HG02840 (cell line): ENCODE data around the gene WDFY4.
"Not testable (repeated sequence)": the region's sequence is repeated elsewhere in the genome, so short reads cannot be mapped to it uniquely, and the experiment has no call there.

Experiments
- ATAC-seq: cut with Tn5 transposase; IDR thresholded peaks from one replicate; pipeline ENCODE4 v1.9.1; 2021; ENCODE audit warnings: mild to moderate bottlenecking, moderate library complexity, moderate number of reproducible peaks; ENCODE audit not compliant: unreplicated experiment, low FRiP score

The WDFY4 gene

GRCh38 chr10:48684792-48685623 is at the start of gene WDFY4:
TSS of gene WDFY4 (plus strand) at chr10:48684873. CDS start at chr10:48709733, 24,860 bp downstream.
- peak; percentile 61 for ATAC-seq

DNA sequence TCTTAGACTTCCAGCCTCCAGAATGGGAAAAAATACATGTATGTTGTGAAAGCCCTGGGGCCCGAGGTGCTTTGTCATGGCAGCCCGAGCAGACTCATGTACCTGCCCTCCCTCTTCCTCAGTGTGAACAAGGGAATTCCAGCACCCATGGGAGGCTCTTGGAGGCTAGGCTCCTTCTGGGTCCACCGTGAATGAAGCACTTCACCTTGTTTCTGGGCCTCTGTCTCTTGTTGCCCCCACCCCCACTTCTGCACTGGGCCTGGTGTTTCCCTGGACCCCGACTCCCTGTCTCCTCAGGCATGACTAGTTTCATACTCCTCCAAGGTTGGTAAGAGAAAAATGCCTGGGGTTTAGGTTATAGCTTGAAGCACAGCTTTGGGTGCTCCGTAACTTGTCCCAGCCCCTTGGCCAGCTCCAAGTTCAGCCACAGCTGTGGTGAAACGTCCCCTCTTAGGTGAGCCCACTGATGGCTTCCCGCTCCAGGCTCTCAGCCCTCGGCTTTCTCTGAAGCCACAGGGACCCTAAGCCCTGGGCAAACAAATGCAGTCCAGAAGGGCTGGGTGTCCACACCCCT is 49.6 kb upstream of the WDFY4 start:
- no peak for ATAC-seq

DNA sequence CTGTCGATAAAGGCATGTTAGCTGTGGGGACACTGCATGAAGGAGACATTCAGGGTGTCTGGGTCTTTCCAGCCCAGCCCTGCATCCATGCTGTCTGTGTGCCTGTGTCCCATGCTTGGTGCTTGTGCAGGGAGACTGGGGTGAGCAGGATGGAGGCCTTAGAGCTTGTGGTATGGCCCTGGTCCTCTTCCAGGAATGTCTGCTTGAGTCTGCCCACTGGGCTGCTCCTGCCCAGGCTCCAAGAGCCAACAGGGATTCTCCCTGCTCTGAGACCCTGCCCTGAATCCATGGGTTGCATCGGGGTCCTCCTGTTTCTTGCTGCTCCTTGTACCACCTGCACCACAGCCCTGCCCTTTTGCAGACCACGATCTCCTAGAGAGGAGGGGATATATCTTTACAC is 48.4 kb upstream of the WDFY4 start:
- ATAC-seq: no peak

- no peak for ATAC-seq
These were observed 47.8 kb upstream of the WDFY4 start for GRCh38 chr10:48636901-48637300.

DNA sequence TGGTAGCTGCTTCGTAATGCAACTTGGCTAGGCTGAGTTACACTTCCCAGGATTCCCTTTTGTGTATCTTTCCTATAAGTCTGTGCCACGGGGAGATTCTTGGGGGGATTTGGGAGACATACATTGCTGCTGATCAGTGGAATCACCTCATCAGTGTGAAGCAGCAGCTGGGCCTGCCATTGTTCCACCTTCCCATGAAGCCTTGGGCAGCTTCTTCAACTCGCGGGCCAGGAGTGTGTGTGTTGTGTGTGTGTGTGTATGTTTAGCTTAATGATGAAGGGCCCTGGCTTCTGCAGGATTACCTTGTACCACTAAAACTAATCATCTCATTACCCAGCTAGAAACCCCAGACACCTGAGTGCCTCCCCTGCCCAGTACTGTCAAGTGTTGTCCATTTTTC is 46.5 kb upstream of the WDFY4 start:
- no peak for ATAC-seq

DNA sequence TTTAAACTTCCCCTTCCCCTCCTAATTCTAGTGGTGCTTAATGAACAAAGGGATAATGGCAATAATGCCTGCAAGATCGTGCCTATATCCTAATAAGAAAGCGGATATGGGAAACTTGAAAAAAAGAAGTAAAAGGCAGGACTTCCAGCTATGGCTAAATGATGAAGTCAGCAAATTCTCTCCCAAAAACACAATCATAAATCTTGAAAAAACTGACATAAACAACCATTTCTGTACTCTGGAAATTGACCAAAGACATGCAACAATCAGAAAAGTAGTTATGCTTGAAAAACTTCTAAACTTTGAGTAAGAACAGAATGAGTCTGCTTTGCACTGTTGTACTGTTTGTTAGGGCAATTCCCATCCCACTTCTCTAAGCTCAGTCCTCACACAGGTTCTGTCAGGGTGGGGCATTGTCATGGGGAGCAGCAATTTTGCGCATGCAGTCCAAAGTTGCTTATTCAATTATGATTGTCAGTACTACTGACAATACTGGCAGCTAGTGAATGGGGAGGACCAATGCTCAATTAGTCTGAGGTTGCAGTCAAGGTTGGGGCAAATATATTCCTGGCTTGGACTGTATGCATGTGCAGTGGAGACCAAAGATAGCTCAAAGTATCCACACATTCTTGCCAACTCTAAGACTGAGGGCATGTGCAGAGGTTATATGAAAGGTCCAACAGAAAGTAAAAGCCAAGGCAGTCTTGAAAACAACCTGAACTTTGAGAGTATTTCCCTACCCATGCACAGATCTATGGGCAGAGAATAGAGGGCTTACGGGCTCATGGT is 45.7 kb upstream of the WDFY4 start:
- no peak for ATAC-seq

DNA sequence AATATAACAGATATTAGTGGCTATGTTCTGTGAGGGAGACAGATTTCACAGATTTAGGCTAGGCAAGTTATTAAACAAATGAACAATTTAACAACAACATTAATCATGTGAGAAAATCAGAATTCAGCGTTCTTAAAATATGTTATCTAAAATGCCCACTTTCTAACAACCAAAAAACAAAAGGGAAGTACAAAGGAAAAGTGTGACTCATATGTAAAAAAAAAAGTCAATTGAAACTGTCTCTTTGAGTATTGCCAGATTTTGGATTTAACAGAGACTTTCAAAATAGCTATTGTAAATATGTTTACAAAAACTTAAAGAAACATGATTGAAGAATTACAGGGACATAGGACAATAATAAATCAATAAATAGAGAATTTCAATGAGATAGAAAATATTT is 45.0 kb upstream of the WDFY4 start:
- no peak for ATAC-seq

DNA sequence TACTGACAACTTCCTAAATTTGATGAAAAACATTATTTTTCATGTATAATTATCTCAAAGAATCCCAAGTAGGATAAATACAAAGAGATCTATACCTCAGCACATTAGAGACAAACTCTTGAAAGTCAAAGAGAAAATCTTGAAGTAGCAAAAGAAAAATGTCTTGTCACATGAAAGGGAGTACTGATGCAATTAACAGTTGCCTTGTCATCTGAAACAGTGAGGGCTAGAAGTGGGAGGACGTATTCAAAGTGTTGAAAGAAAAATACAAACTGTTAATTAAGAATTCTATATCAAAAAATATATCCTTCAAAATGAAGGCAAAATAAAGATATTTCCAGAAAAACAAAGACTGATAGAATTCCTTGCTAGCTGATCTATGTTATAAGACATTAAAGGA is 44.3 kb upstream of the WDFY4 start:
- ATAC-seq: no peak

DNA sequence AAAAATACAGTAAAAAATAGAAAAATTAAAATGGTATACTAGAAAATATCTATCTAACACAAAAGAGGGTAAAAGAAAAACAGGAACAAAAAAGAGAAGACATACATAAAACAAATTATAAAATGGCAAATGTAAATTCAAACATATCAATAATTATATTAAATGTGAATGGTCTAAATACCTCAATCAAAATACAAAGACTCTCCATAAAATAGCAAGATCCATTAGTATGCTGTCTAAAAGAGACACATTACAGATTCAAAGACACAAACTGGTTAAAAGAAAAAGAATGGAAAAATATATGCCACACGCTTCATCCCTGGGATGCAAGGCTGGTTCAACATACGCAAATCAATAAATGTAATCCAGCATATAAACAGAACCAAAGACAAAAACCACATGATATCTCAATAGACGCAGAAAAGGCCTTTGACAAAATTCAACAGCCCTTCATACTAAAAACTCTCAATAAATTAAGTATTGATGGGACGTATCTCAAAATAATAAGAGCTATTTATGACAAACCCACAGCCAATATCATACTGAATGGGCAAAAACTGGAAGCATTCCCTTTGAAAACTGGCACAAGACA is 43.5 kb upstream of the WDFY4 start:
- not testable (repeated sequence) for ATAC-seq

- ATAC-seq: no peak
These were observed 39.1 kb upstream of the WDFY4 start for GRCh38 chr10:48645600-48645999.

- not testable (repeated sequence) for ATAC-seq
These were observed 37.6 kb upstream of the WDFY4 start for GRCh38 chr10:48647073-48647472.

GRCh38 chr10:48648172-48648942 is 36.3 kb upstream of the WDFY4 start:
- ATAC-seq: no peak

- ATAC-seq: no peak
These were observed 35.2 kb upstream of the WDFY4 start for GRCh38 chr10:48649349-48649944.

GRCh38 chr10:48651293-48651692 is 33.4 kb upstream of the WDFY4 start:
- no peak for ATAC-seq

DNA sequence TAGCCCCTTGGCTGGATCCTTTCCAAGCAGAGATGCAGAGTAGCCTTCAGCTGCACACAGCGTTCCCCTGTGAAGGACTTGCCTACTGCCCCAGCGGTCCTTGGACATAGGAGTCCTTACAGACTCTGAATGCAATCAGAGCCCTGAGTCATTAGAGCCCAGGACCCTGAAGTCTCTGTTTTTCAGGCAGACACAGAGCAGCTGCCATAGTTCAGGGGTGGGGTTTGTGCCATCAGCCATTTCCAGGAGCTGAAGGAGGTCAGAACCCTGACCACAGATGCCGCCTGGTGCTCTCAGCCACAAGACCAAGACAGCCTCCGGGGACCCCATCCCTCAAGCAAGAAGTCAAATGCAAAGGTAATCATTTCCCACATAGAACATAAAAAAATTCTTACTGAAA is 32.8 kb upstream of the WDFY4 start:
- no peak for ATAC-seq

DNA sequence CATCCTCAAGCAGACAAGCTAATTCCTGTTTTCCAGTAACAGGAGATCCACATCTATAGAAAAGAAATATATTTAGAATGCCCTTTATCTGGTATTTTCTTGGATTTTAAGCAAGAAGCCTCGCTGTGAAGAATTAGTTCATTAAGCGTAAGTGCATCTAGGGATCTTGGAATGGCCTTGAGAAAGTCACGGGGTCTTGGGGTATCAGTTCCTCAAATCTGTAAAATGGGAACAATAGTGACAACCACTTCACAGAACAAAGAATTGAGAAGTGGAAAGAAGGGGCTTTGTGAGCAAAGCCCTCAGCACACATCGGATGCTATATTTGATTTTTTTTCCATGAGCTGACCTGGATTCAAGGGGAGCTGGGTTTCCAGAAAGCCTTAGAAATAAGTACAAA is 32.3 kb upstream of the WDFY4 start:
- ATAC-seq: no peak

DNA sequence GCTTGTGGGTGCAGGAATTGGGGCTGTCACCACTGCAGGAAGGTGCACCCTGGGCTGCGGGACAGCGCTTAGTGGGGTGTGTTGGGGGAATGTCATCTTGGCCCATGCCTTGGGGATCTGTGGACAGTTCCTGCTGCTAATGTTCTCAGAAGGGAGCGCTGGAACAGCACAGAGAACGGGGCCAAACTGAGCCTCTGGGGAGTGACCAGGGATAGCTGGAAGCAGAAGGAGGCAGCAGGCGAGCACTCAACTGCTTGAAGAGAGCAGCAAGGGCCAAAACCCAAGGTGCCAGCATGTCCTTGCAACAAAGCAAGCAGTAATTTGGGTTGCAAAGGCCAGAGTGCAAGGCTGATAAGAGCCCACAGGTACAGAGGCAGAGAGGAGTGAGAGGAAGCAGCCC is 31.3 kb upstream of the WDFY4 start:
- no peak for ATAC-seq

- no peak for ATAC-seq
These were observed 30.6 kb upstream of the WDFY4 start for GRCh38 chr10:48653944-48654698.
